ENCODE data around the gene CCDC27.

CCDC27 gene

GRCh38 chr1:3752400-3752945 lies at the start of gene CCDC27:
Gene CCDC27 (plus strand): TSS chr1:3752450. CDS start chr1:3752482, 32 bp downstream.
- DNase-seq: no peak

- DNase-seq: no peak
These were observed 49.7 kb upstream of the CCDC27 start for GRCh38 chr1:3702528-3702927.

- no peak for DNase-seq
These were observed 49.1 kb upstream of the CCDC27 start for GRCh38 chr1:3702990-3703728.

GRCh38 chr1:3703786-3704371 lies 48.4 kb upstream of the CCDC27 start:
- no peak for DNase-seq

- DNase-seq: no peak
These were observed 46.8 kb upstream of the CCDC27 start for GRCh38 chr1:3705341-3705950.

- DNase-seq: no peak
These were observed 45.5 kb upstream of the CCDC27 start for GRCh38 chr1:3706651-3707297.

- no peak for DNase-seq
These were observed 44.8 kb upstream of the CCDC27 start for GRCh38 chr1:3707298-3707938.

GRCh38 chr1:3707939-3708328 lies 44.3 kb upstream of the CCDC27 start:
- no peak for DNase-seq

- no peak for DNase-seq
These were observed 43.5 kb upstream of the CCDC27 start for GRCh38 chr1:3708791-3709190.

GRCh38 chr1:3710251-3710650 lies 42.0 kb upstream of the CCDC27 start:
- no peak for DNase-seq

GRCh38 chr1:3711381-3711779 lies 40.9 kb upstream of the CCDC27 start:
- DNase-seq: no peak

GRCh38 chr1:3711780-3712451 lies 40.3 kb upstream of the CCDC27 start:
- no peak for DNase-seq

GRCh38 chr1:3712573-3713535 lies 39.4 kb upstream of the CCDC27 start:
- DNase-seq: no peak

- DNase-seq: no peak
These were observed 38.4 kb upstream of the CCDC27 start for GRCh38 chr1:3713840-3714239.

- no peak for DNase-seq
These were observed 37.9 kb upstream of the CCDC27 start for GRCh38 chr1:3714284-3714741.

GRCh38 chr1:3714814-3715213 lies 37.4 kb upstream of the CCDC27 start:
- no peak for DNase-seq

GRCh38 chr1:3716351-3716750 lies 35.9 kb upstream of the CCDC27 start:
- DNase-seq: no peak

- DNase-seq: no peak
These were observed 35.1 kb upstream of the CCDC27 start for GRCh38 chr1:3717041-3717714.

- DNase-seq: no peak
These were observed 34.3 kb upstream of the CCDC27 start for GRCh38 chr1:3717715-3718601.
